ACC112 (cell line): Measurements from ENCODE around the gene MACIR.

ENCODE experiments used
- H2AFZ ChIP-seq: fragments of 200-600 bp; sonication (generic); one replicate; pipeline ENCODE4 v1.6.0; 2017; ENCODE audit warnings: antibody characterized with exemption, low read length; ENCODE audit not compliant: unreplicated experiment
- H3K27ac ChIP-seq: fragments of 200-600 bp; sonication (generic); 2 replicates; pipeline ENCODE4 v1.5.1; 2014; ENCODE audit warnings: low read depth, mild to moderate bottlenecking, antibody characterized with exemption, low read length, moderate library complexity
- H3K27me3 ChIP-seq: fragments of 200-600 bp; sonication (generic); 2 replicates; pipeline ENCODE4 v1.6.1; 2014; ENCODE audit warnings: mild to moderate bottlenecking, antibody characterized with exemption, low read length, moderate library complexity, mixed read lengths; ENCODE audit not compliant: insufficient read depth
- H3K36me3 ChIP-seq: fragments of 200-600 bp; sonication (generic); 2 replicates; pipeline ENCODE4 v1.6.1; 2016; ENCODE audit warnings: mild to moderate bottlenecking, antibody characterized with exemption, low read length, moderate library complexity, mixed read lengths; ENCODE audit not compliant: insufficient read depth
- H3K4me1 ChIP-seq: fragments of 200-600 bp; sonication (generic); one replicate; pipeline ENCODE4 v1.6.1; 2016; ENCODE audit warnings: low read length, mixed read lengths; ENCODE audit not compliant: insufficient read depth, unreplicated experiment, control insufficient read depth
- H3K4me3 ChIP-seq: fragments of 200-600 bp; sonication (generic); 2 replicates; pipeline ENCODE4 v1.5.1; 2014; ENCODE audit warnings: mild to moderate bottlenecking, low read depth, low read length
- H3K79me2 ChIP-seq: fragments of 200-600 bp; sonication (generic); one replicate; pipeline ENCODE4 v1.6.0; 2016; ENCODE audit warnings: low read length; ENCODE audit not compliant: control insufficient read depth, unreplicated experiment, insufficient read depth

Gene MACIR

GRCh38 chr5:103290846-103291245, 32.3 kb downstream of the MACIR start:
- Histone ChIP-seq H2AFZ (no peak overlapping the region), H3K79me2 (no peaks in the 10 kb centered on the region), H3K36me3 (no peaks in the 10 kb centered on the region), H3K27ac (no peak overlapping the region), H3K4me1 (no peaks in the 10 kb centered on the region), H3K4me3 (no peak overlapping the region), H3K27me3 (no peaks in the 10 kb centered on the region)

GRCh38 chr5:103291606-103292005, 33.0 kb downstream of the MACIR start:
- Histone ChIP-seq H3K36me3 (no peaks in the 10 kb centered on the region), H3K4me3 (no peak overlapping the region), H3K27me3 (no peaks in the 10 kb centered on the region), H3K79me2 (no peaks in the 10 kb centered on the region), H2AFZ (no peak overlapping the region), H3K4me1 (no peaks in the 10 kb centered on the region), H3K27ac (no peak overlapping the region)

GRCh38 chr5:103293099-103293498, 34.5 kb downstream of the MACIR start:
- Histone ChIP-seq H3K4me1 (no peaks in the 10 kb centered on the region), H3K36me3 (no peaks in the 10 kb centered on the region), H3K27ac (no peak overlapping the region)

GRCh38 chr5:103293719-103294118, 35.2 kb downstream of the MACIR start:
- Histone ChIP-seq H3K79me2 (no peaks in the 10 kb centered on the region), H3K4me1 (no peaks in the 10 kb centered on the region), H2AFZ (no peak overlapping the region), H3K36me3 (no peaks in the 10 kb centered on the region), H3K27ac (no peak overlapping the region), H3K4me3 (no peak overlapping the region), H3K27me3 (no peaks in the 10 kb centered on the region)

More at GRCh38 chr5:103293099-103293498, 34.5 kb downstream of the MACIR start:
- Histone ChIP-seq H3K79me2 (no peaks in the 10 kb centered on the region), H3K27me3 (no peaks in the 10 kb centered on the region), H3K4me3 (no peak overlapping the region), H2AFZ (no peak overlapping the region)

GRCh38 chr5:103294906-103295305, 36.3 kb downstream of the MACIR start:
- Histone ChIP-seq H3K36me3 (no peaks in the 10 kb centered on the region), H3K4me3 (no peak overlapping the region), H3K4me1 (no peaks in the 10 kb centered on the region), H2AFZ (no peak overlapping the region), H3K79me2 (no peaks in the 10 kb centered on the region), H3K27me3 (no peaks in the 10 kb centered on the region), H3K27ac (no peak overlapping the region)

- Histone ChIP-seq H3K79me2 (no peaks in the 10 kb centered on the region), H2AFZ (no peak overlapping the region), H3K27ac (no peak overlapping the region)
These were observed 36.9 kb downstream of the MACIR start for GRCh38 chr5:103295424-103295823.

GRCh38 chr5:103295871-103296270, 37.3 kb downstream of the MACIR start:
- H3K4me3 ChIP-seq = no peak overlapping the region
- H3K27me3 ChIP-seq = no peaks in the 10 kb centered on the region
- H2AFZ ChIP-seq = no peak overlapping the region
- no peaks in the 10 kb centered on the region for H3K79me2 ChIP-seq
- H3K27ac ChIP-seq = no peak overlapping the region
- no peaks in the 10 kb centered on the region for H3K4me1 ChIP-seq
- H3K36me3 ChIP-seq = no peaks in the 10 kb centered on the region

More at GRCh38 chr5:103295424-103295823, 36.9 kb downstream of the MACIR start:
- Histone ChIP-seq H3K4me3 (no peak overlapping the region), H3K4me1 (no peaks in the 10 kb centered on the region), H3K36me3 (no peaks in the 10 kb centered on the region), H3K27me3 (no peaks in the 10 kb centered on the region)

- Histone ChIP-seq H3K36me3 (no peaks in the 10 kb centered on the region), H3K4me3 (no peak overlapping the region), H3K27me3 (no peaks in the 10 kb centered on the region), H3K27ac (no peak overlapping the region), H3K4me1 (no peaks in the 10 kb centered on the region), H2AFZ (no peak overlapping the region), H3K79me2 (no peaks in the 10 kb centered on the region)
These were observed 39.6 kb downstream of the MACIR start for GRCh38 chr5:103298117-103298516.

- Histone ChIP-seq H2AFZ (no peak overlapping the region), H3K27ac (no peak overlapping the region), H3K4me3 (no peak overlapping the region), H3K4me1 (no peaks in the 10 kb centered on the region), H3K36me3 (no peaks in the 10 kb centered on the region), H3K79me2 (no peaks in the 10 kb centered on the region), H3K27me3 (no peaks in the 10 kb centered on the region)
These were observed 40.1 kb downstream of the MACIR start for GRCh38 chr5:103298607-103299188.

GRCh38 chr5:103305809-103306208, 47.2 kb downstream of the MACIR start:
- Histone ChIP-seq H3K4me3 (no peak overlapping the region), H3K79me2 (no peaks in the 10 kb centered on the region), H3K27ac (no peak overlapping the region), H3K27me3 (no peaks in the 10 kb centered on the region), H2AFZ (no peak overlapping the region), H3K4me1 (no peaks in the 10 kb centered on the region), H3K36me3 (no peaks in the 10 kb centered on the region)

GRCh38 chr5:103307470-103307869, 48.9 kb downstream of the MACIR start:
- Histone ChIP-seq H3K27ac (no peak overlapping the region), H3K27me3 (no peaks in the 10 kb centered on the region), H2AFZ (no peak overlapping the region), H3K36me3 (no peaks in the 10 kb centered on the region), H3K79me2 (no peaks in the 10 kb centered on the region), H3K4me3 (no peak overlapping the region), H3K4me1 (no peaks in the 10 kb centered on the region)
